H1 (cell line): Measurements from ENCODE around the gene NDUFA8. TPM values are rescaled to one million over a fixed set of nuclear protein-coding genes. Genes with fewer than 3 reads are reported as not detected.

Source experiments
- CTCF ChIA-PET: fragments of 300-600 bp; sonication (Branson Sonifier 250); formaldehyde crosslinking; loops from one replicate; lab custom pipeline; 2021; ENCODE audit not compliant: partially characterized antibody; lab: Charles Lee
- POLR2A ChIA-PET: fragments of 300-600 bp; sonication (Branson Sonifier 250); formaldehyde crosslinking; loops from one replicate; lab custom pipeline; 2021; ENCODE audit warnings: inconsistent platforms; ENCODE audit not compliant: partially characterized antibody; lab: Charles Lee
- DNase-seq, 2 experiments: peaks; one replicate each; pipeline versions ENCODE4 v3.0.0 to v3.0.0-alpha.2; 2010 to 2022; ENCODE audit warnings: low spot score in 2 of 2, low read depth in 1 of 2, mixed read lengths in 1 of 2
- FAIRE-seq: peaks from 2 replicates; lab custom pipeline; 2011; peaks lifted over from hg19 to GRCh38; lab: Jason Lieb, UNC
- H2AFZ ChIP-seq: 2 replicates; pipeline ENCODE4 v1.8.1; 2012; ENCODE audit warnings: low read length, inconsistent platforms
- H2AK5ac ChIP-seq: 2 replicates; pipeline ENCODE4 v1.6.1; 2013; ENCODE audit warnings: low read depth, low read length
- H2BK120ac ChIP-seq: replicated peaks from 2 replicates; pipeline ENCODE3; 2013; ENCODE audit warnings: low read depth, low read length, inconsistent platforms
- H2BK12ac ChIP-seq: 2 replicates; pipeline ENCODE4 v1.6.1; 2013; ENCODE audit warnings: low read depth, low read length
- H2BK15ac ChIP-seq: 2 replicates; pipeline ENCODE4 v1.6.1; 2013; ENCODE audit warnings: low read length
- H2BK20ac ChIP-seq: 2 replicates; pipeline ENCODE4 v1.6.1; 2013; ENCODE audit warnings: low read length
- H2BK5ac ChIP-seq: 2 replicates; pipeline ENCODE4 v1.6.1; 2013; ENCODE audit warnings: low read depth, low read length
- H3K14ac ChIP-seq: 2 replicates; pipeline ENCODE4 v1.6.1; 2013; ENCODE audit warnings: inconsistent platforms; ENCODE audit not compliant: insufficient read length
- H3K18ac ChIP-seq: 2 replicates; pipeline ENCODE4 v1.6.1; 2013; ENCODE audit warnings: low read length; ENCODE audit errors: extremely low read depth
- H3K23ac ChIP-seq: 2 replicates; pipeline ENCODE4 v1.6.1; 2013; ENCODE audit warnings: inconsistent platforms; ENCODE audit not compliant: insufficient read length
- H3K23me2 ChIP-seq: 2 replicates; pipeline ENCODE4 v1.6.1; 2013; ENCODE audit warnings: low read depth, low read length
- H3K27ac ChIP-seq: 2 replicates; pipeline ENCODE4 v1.6.1; 2011; ENCODE audit warnings: low read depth, low read length, inconsistent platforms
- H3K27me3 ChIP-seq, 4 experiments: replicated peaks in 1 of 4; 1 replicate in 1 of 4; 2 replicates in 3 of 4; pipeline versions ENCODE4 v1.6.1 to v1.8.1; 2011 to 2013; ENCODE audit warnings: low read length in 3 of 4, mild to moderate bottlenecking in 3 of 4, inconsistent platforms in 2 of 4, mixed read lengths in 2 of 4, moderate library complexity in 1 of 4; ENCODE audit not compliant: control insufficient read depth in 3 of 4, insufficient read depth in 3 of 4; ENCODE audit errors: extremely low read depth in 1 of 4
- H3K36me3 ChIP-seq, 4 experiments: 2 replicates each; pipeline versions ENCODE4 v1.6.1 to v1.8.1; 2011 to 2013; ENCODE audit warnings: mild to moderate bottlenecking in 4 of 4, low read length in 3 of 4, moderate library complexity in 2 of 4, control low read depth in 1 of 4, inconsistent platforms in 1 of 4; ENCODE audit not compliant: insufficient read depth in 4 of 4, control insufficient read depth in 2 of 4
- H3K4ac ChIP-seq: replicated peaks from 2 replicates; pipeline ENCODE3; 2013; ENCODE audit warnings: low read length, low read depth, mixed read lengths, inconsistent platforms; ENCODE audit not compliant: insufficient read length
- H3K4me1 ChIP-seq, 4 experiments: replicated peaks in 1 of 4; 1 replicate in 1 of 4; 2 replicates in 3 of 4; pipeline versions ENCODE4 v1.6.1 to v1.8.1; 2011 to 2013; ENCODE audit warnings: low read length in 3 of 4, inconsistent platforms in 2 of 4, mixed read lengths in 1 of 4; ENCODE audit not compliant: insufficient read depth in 4 of 4, control insufficient read depth in 3 of 4
- H3K4me2 ChIP-seq, 2 experiments: 2 replicates each; pipeline versions ENCODE4 v1.6.1 to v1.8.1; 2011 to 2013; ENCODE audit warnings: low read depth in 2 of 2, low read length in 2 of 2, control low read depth in 1 of 2, inconsistent platforms in 1 of 2, mild to moderate bottlenecking in 1 of 2; ENCODE audit not compliant: insufficient read depth in 1 of 2
- H3K4me3 ChIP-seq, 4 experiments: fragments of 200-600, 300-600 bp in 1 of 4; sonication (generic), shearing (Covaris generic), sonication (Bioruptor Twin) in 1 of 4; 2 replicates each; pipeline versions ENCODE4 v1.5.1 to v1.8.1; 2011 to 2016; ENCODE audit warnings: low read length in 4 of 4, low read depth in 3 of 4, control low read depth in 2 of 4, inconsistent platforms in 2 of 4, mild to moderate bottlenecking in 2 of 4, mixed read lengths in 1 of 4, moderate library complexity in 1 of 4; ENCODE audit not compliant: insufficient read depth in 2 of 4; ENCODE audit errors: extremely low read depth in 1 of 4
- H3K56ac ChIP-seq: replicated peaks from 2 replicates; pipeline ENCODE3; 2013; ENCODE audit warnings: low read depth, mild to moderate bottlenecking, mixed read lengths, low read length, inconsistent platforms; ENCODE audit not compliant: insufficient read length
- H3K79me1 ChIP-seq: 2 replicates; pipeline ENCODE4 v1.6.1; 2013; ENCODE audit warnings: low read depth, low read length, control low read depth
- H3K79me2 ChIP-seq, 2 experiments: 2 replicates each; pipeline versions ENCODE4 v1.6.1 to v1.8.1; 2012 to 2013; ENCODE audit warnings: low read length in 2 of 2, mild to moderate bottlenecking in 2 of 2, inconsistent platforms in 1 of 2; ENCODE audit not compliant: insufficient read depth in 2 of 2, control insufficient read depth in 1 of 2
- H3K9ac ChIP-seq, 4 experiments: replicated peaks in 1 of 4; 1 replicate in 1 of 4; 2 replicates in 3 of 4; pipeline versions ENCODE4 v1.6.1 to v1.8.1; 2011 to 2013; ENCODE audit warnings: low read depth in 3 of 4, low read length in 3 of 4, control low read depth in 2 of 4, mild to moderate bottlenecking in 2 of 4, moderate library complexity in 2 of 4, inconsistent platforms in 1 of 4; ENCODE audit errors: extremely low read depth in 1 of 4
- H3K9me3 ChIP-seq, 2 experiments: 2 replicates each; pipeline versions ENCODE4 v1.6.1 to v1.8.1; 2012 to 2013; ENCODE audit warnings: mild to moderate bottlenecking in 2 of 2, moderate library complexity in 2 of 2, control low read depth in 1 of 2, inconsistent platforms in 1 of 2, low read depth in 1 of 2, low read length in 1 of 2, mixed read lengths in 1 of 2; ENCODE audit not compliant: insufficient read depth in 2 of 2
- H4K20me1 ChIP-seq, 2 experiments: replicated peaks in 1 of 2; 2 replicates each; pipeline versions ENCODE3 to v1.8.1; 2011 to 2013; ENCODE audit warnings: inconsistent platforms in 2 of 2, low read length in 2 of 2, mild to moderate bottlenecking in 1 of 2; ENCODE audit not compliant: insufficient read depth in 2 of 2, control insufficient read depth in 1 of 2
- H4K5ac ChIP-seq: 2 replicates; pipeline ENCODE4 v1.6.1; 2013; ENCODE audit warnings: low read length, low read depth, mixed read lengths, inconsistent platforms; ENCODE audit not compliant: insufficient read length
- H4K8ac ChIP-seq: 2 replicates; pipeline ENCODE4 v1.8.0; 2013; ENCODE audit warnings: mild to moderate bottlenecking, moderate library complexity, low read length, inconsistent platforms; ENCODE audit not compliant: insufficient read depth; ENCODE audit errors: extremely low read depth
- H4K91ac ChIP-seq: replicated peaks from 2 replicates; pipeline ENCODE3; 2013; ENCODE audit warnings: low read length, mixed read lengths, inconsistent platforms; ENCODE audit not compliant: insufficient read length
- ATF2 ChIP-seq: IDR thresholded peaks from 2 replicates; pipeline ENCODE4 v1.6.1; 2012; ENCODE audit warnings: low read length, inconsistent platforms
- E2F6 ChIP-seq: IDR thresholded peaks from 2 replicates; pipeline ENCODE4 v1.6.1; 2012; ENCODE audit warnings: inconsistent platforms
- FOSL1 ChIP-seq: IDR thresholded peaks from 2 replicates; pipeline ENCODE4 v1.6.1; 2011; ENCODE audit warnings: mild to moderate bottlenecking, low read depth, low read length, moderate library complexity; ENCODE audit not compliant: insufficient read depth
- GABPA ChIP-seq: IDR thresholded peaks from 2 replicates; pipeline ENCODE4 v1.6.1; 2011; ENCODE audit warnings: mild to moderate bottlenecking, low read length, moderate library complexity, borderline replicate concordance; ENCODE audit not compliant: insufficient read depth
- NRF1 ChIP-seq: IDR thresholded peaks from 2 replicates; pipeline ENCODE4 v1.6.1; 2011; ENCODE audit warnings: mild to moderate bottlenecking, low read depth, low read length, improper control_type of control experiment
- PHF8 ChIP-seq: fragments of 200-600 bp; sonication (generic); conservative IDR thresholded peaks from 2 replicates; pipeline ENCODE4 v1.7.1; 2012; ENCODE audit warnings: low read depth, mild to moderate bottlenecking, inconsistent platforms, low read length, moderate library complexity
- RAD21 ChIP-seq, 2 experiments: IDR thresholded peaks in 1 of 2; conservative IDR thresholded peaks in 1 of 2; 2 replicates each; pipeline ENCODE4 v1.6.1; 2011; ENCODE audit warnings: low read depth in 2 of 2, low read length in 2 of 2, improper control_type of control experiment in 1 of 2, inconsistent platforms in 1 of 2, mild to moderate bottlenecking in 1 of 2, moderate library complexity in 1 of 2
- SIX5 ChIP-seq: IDR thresholded peaks from 2 replicates; pipeline ENCODE4 v1.6.1; 2011; ENCODE audit warnings: mild to moderate bottlenecking, low read depth, low read length
- TBP ChIP-seq: IDR thresholded peaks from 2 replicates; pipeline ENCODE4 v1.6.1; 2011; ENCODE audit warnings: low read depth, low read length, improper control_type of control experiment
- USF2 ChIP-seq: IDR thresholded peaks from 2 replicates; pipeline ENCODE4 v1.6.1; 2011; ENCODE audit warnings: low read length, improper control_type of control experiment
- WGBS, 2 experiments: shearing (Covaris generic) in 1 of 2; methylation state at CpG; one replicate each; pipeline versions ENCODE4 v1.1.6 to v1.1.7; 2013 to 2015; ENCODE audit warnings: low lambda C conversion rate in 2 of 2, mixed read lengths in 2 of 2, inconsistent platforms in 1 of 2, low coverage in 1 of 2, missing lambda C conversion rate in 1 of 2; ENCODE audit not compliant: insufficient replicate concordance in 2 of 2, insufficient coverage in 1 of 2, insufficient read length in 1 of 2; ENCODE audit errors: extremely low coverage in 1 of 2, missing lambda C conversion rate in 1 of 2; 5-methylcytosine and 5-hydroxymethylcytosine counted together
- polyA plus RNA-seq, 7 experiments: library from polyadenylated mRNA; depleted of rRNA in 3 of 7; stranded (reverse) in 5 of 7; unstranded in 2 of 7; fragments of >200 nt in 5 of 7; fragments of 200-250 nt in 2 of 7; gene quantifications; 1 replicate in 5 of 7; 2 replicates in 1 of 7; 4 replicates in 1 of 7; pipeline versions ENCODE4 v1.2.1 to v1.2.3, GENCODE V29; 2011 to 2013; ENCODE audit warnings: missing spikeins in 2 of 7, mixed read lengths in 2 of 7
- total RNA-seq: library from RNA; stranded (reverse); fragmentation: NEBNext Ultra II Directional; extraction: Animal tissue kit (Norgen Biotek cat#: 25700); gene quantifications from 2 replicates; pipeline ENCODE4 v1.2.1, GENCODE V29; 2021

NDUFA8 gene
- total and polyA plus RNA-seq, 2 of the 8 experiments (the other 6 are each of a cell fraction or from before 2014, with no cell fraction given): 61.0 to 73.8 TPM

- H3K9me3 ChIP-seq: no peaks in the 10 kb centered on the region
- FAIRE-seq: no peak
- no peaks in the 10 kb centered on the region for H3K79me1 ChIP-seq
- no peak overlapping the region for H2BK20ac ChIP-seq
- H2AK5ac ChIP-seq: no peak overlapping the region
- peaks cover 8 to 18% (median 13%) of the 10 kb centered on the region in 4 experiments for H3K4me1 ChIP-seq
- no peaks in the 10 kb centered on the region for H3K79me2 ChIP-seq
- H4K20me1 ChIP-seq: no peaks in the 10 kb centered on the region
- no peak overlapping the region for H3K27ac ChIP-seq
- no peak overlapping the region for H3K18ac ChIP-seq
- no peak overlapping the region for H4K91ac ChIP-seq
- H3K14ac ChIP-seq: no peak overlapping the region
- H3K56ac ChIP-seq: no peak overlapping the region
- WGBS, 2 experiments: 71% methylated on average over 4 of the region's 5 CpGs; no CpG with 5 or more reads in 1 of the 2 experiments
- no peak overlapping the region for H4K5ac ChIP-seq
- H2BK120ac ChIP-seq: no peak overlapping the region
- H3K4me2 ChIP-seq: no peak overlapping the region
- H2BK12ac ChIP-seq: no peak overlapping the region
- CTCF ChIA-PET: interaction anchor here (0.6 to 12.5 kb wide), 3 partner anchors 9 to 171 kb away, joined by 3 to 192 read pairs (median 94); no protein-coding TSS in a partner anchor
- POLR2A ChIA-PET: no interaction called here
- H4K8ac ChIP-seq: no peak overlapping the region
- H3K36me3 ChIP-seq: no peaks in the 10 kb centered on the region
- DNase-seq: no peak
- H2BK5ac ChIP-seq: no peak overlapping the region
- H3K27me3 ChIP-seq: no peaks in the 10 kb centered on the region; a peak in 2 of 7 replicates
- no peak overlapping the region for H2BK15ac ChIP-seq
- no peak overlapping the region for H3K4ac ChIP-seq
- H3K23me2 ChIP-seq: no peaks in the 10 kb centered on the region
- no peak overlapping the region for H3K9ac ChIP-seq
- no peak overlapping the region for H3K4me3 ChIP-seq
- no peak overlapping the region for H3K23ac ChIP-seq
- H2AFZ ChIP-seq: no peak overlapping the region
- TF ChIP-seq USF2 (no peak), ATF2 (no peak), PHF8 (no peak), E2F6 (no peak), FOSL1 (no peak), GABPA (no peak), NRF1 (no peak), RAD21 (IDR thresholded peaks at IDR 0.05 in 1 of 2, conservative IDR thresholded peaks at IDR 0.05 in 1 of 2; ENCODE audit: low read depth in 2 of 2, low read length in 2 of 2) (no peak), SIX5 (no peak), TBP (no peak)
These were observed 46.0 kb downstream of the NDUFA8 start for GRCh38 chr9:122113574-122113973.
